Glutamatergic neuron (in vitro differentiated cells): ENCODE results near the gene KIF25. TPM values are rescaled to one million over a fixed set of nuclear protein-coding genes. Genes with fewer than 3 reads are reported as not detected.
A peak's percentile ranks its signal among the peaks of the same experiment; 100 is the strongest.

Experiments used
- DNase-seq: peaks from one replicate; pipeline ENCODE4 v3.0.0; 2022
- H3K27ac Mint-ChIP-seq: one replicate; pipeline ENCODE4 v1.8.0; 2020; ENCODE audit warnings: mild to moderate bottlenecking, mixed read lengths, inconsistent platforms; ENCODE audit not compliant: unreplicated experiment
- H3K27me3 Mint-ChIP-seq: one replicate; pipeline ENCODE4 v1.8.0; 2020; ENCODE audit warnings: mild to moderate bottlenecking, moderate library complexity, mixed read lengths, inconsistent platforms; ENCODE audit not compliant: unreplicated experiment
- H3K36me3 Mint-ChIP-seq: one replicate; pipeline ENCODE4 v1.8.0; 2020; ENCODE audit warnings: mild to moderate bottlenecking, mixed read lengths, inconsistent platforms; ENCODE audit not compliant: unreplicated experiment
- H3K4me1 Mint-ChIP-seq: one replicate; pipeline ENCODE4 v1.8.0; 2020; ENCODE audit warnings: mild to moderate bottlenecking, low read depth, mixed read lengths, inconsistent platforms; ENCODE audit not compliant: unreplicated experiment
- H3K4me3 Mint-ChIP-seq: one replicate; pipeline ENCODE4 v1.8.0; 2020; ENCODE audit warnings: mild to moderate bottlenecking, mixed read lengths, inconsistent platforms; ENCODE audit not compliant: unreplicated experiment
- H3K9me3 Mint-ChIP-seq: one replicate; pipeline ENCODE4 v1.8.0; 2020; ENCODE audit warnings: mild to moderate bottlenecking, moderate library complexity, mixed read lengths, inconsistent platforms; ENCODE audit not compliant: unreplicated experiment
- total RNA-seq: library from RNA; stranded (reverse); fragmentation: NEBNext Ultra II Directional; extraction: Animal tissue kit (Norgen Biotek cat#: 25700); gene quantifications from one replicate; pipeline ENCODE4 v1.2.1, GENCODE V29; 2021; ENCODE audit not compliant: unreplicated experiment
- TF ChIP-seq, protein P1 (sequence below): fragments of 200-600 bp; sonication (generic); IDR thresholded peaks from one replicate; pipeline ENCODE4 v1.5.0; 2021; ENCODE audit not compliant: partially characterized antibody, unreplicated experiment

The KIF25 gene
- total RNA-seq, 1 donor from 2014 or later, result not detected

- peaks cover 9% of the 10 kb centered on the region for H3K27me3 Mint-ChIP-seq
- peak overlapping the region; percentile 70 for H3K4me3 Mint-ChIP-seq
- H3K36me3 Mint-ChIP-seq, result peaks cover 20% of the 10 kb centered on the region
- TF ChIP-seq, protein P1, sequence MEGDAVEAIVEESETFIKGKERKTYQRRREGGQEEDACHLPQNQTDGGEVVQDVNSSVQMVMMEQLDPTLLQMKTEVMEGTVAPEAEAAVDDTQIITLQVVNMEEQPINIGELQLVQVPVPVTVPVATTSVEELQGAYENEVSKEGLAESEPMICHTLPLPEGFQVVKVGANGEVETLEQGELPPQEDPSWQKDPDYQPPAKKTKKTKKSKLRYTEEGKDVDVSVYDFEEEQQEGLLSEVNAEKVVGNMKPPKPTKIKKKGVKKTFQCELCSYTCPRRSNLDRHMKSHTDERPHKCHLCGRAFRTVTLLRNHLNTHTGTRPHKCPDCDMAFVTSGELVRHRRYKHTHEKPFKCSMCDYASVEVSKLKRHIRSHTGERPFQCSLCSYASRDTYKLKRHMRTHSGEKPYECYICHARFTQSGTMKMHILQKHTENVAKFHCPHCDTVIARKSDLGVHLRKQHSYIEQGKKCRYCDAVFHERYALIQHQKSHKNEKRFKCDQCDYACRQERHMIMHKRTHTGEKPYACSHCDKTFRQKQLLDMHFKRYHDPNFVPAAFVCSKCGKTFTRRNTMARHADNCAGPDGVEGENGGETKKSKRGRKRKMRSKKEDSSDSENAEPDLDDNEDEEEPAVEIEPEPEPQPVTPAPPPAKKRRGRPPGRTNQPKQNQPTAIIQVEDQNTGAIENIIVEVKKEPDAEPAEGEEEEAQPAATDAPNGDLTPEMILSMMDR, result no peak
- H3K9me3 Mint-ChIP-seq, result peaks cover 12% of the 10 kb centered on the region
- DNase-seq, result no peak
- no peak overlapping the region for H3K27ac Mint-ChIP-seq
- H3K4me1 Mint-ChIP-seq, result peaks cover 19% of the 10 kb centered on the region
Observed at GRCh38 chr6:168034537-168034936, 37.1 kb downstream of the KIF25 start.

DNA sequence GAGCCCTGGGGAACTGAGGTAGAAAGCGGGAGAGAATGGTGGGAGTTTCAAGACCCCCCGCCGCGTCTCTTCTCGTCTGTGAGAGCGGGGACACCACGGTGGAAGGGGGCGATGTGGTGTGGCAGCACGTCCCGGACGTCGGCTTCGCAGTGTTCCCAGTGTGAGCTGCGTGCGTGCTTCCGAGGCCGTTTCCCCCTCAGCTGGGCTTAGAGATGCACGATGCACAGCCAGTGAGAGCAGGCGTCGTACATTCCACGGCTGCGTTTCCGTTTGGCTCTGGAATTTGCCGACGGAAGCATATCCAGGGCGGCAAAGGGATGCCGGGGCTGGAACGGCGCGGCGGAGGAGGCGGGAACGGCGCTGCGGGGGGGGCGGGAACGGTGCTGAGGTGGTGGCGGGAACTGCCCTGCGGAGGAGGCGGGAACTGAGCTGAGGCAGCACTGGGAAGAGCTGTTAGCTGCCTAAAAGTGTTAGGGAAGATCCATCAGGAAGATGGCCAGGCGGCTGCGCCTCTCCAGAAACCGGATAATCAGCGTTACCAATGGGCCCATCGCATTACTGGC is 37.7 kb downstream of the KIF25 start:
- DNase-seq, result no peak
- Mint-ChIP-seq H3K4me1 (peaks cover 16% of the 10 kb centered on the region), H3K4me3 (peak overlapping the region; percentile 70), H3K27me3 (peaks cover 9% of the 10 kb centered on the region), H3K9me3 (peaks cover 14% of the 10 kb centered on the region), H3K36me3 (peaks cover 26% of the 10 kb centered on the region), H3K27ac (no peak overlapping the region)
- TF ChIP-seq, protein P1, result no peak

DNA sequence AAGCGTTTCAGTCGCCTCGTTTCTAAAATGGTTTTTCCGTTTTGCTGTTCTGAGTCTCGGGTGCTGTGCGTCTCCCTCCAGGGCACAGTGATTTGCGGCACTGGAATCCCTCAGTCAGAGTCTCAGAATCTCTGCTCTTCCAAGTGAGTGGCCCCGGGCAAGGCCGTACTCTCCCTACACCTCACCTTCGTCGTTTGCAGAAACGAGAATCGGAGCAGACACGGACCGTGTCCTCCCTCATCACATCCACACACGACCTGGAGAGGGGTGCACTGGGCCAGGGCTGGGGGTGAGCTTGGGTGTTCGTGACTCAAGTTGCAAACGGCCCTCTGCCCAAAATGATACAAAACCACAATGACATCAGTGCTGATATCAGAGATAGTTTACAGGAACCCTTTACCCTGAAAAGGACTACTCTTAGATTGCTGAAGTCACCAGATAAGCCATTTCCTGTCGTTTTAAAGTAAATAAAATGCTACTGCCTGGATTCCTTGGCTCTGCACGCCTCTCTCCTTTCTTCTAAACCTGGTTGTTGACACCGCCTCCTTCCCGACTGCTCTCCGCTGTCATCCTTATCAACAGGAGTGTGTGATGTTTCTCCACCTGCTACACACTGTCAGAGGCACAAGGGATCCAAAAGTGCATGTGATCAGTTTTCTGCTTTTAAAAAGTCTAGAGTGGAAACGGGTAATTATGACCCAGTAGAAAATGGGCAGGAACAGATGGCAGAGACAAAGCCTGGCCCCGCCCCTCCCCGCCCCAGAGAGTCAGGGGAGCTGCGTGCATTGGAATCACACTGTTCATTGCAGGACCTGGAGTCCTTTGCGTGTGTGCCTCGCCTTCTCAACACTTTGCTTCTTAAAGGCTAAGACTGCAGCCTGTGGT is 38.4 kb downstream of the KIF25 start:
- Mint-ChIP-seq H3K4me1 (peaks cover 12% of the 10 kb centered on the region), H3K27ac (no peak overlapping the region), H3K27me3 (peaks cover 9% of the 10 kb centered on the region), H3K9me3 (peaks cover 15% of the 10 kb centered on the region), H3K36me3 (peaks cover 26% of the 10 kb centered on the region), H3K4me3 (peak overlapping the region; percentile 78)
- TF ChIP-seq, protein P1, result no peak
- DNase-seq, result no peak

DNA sequence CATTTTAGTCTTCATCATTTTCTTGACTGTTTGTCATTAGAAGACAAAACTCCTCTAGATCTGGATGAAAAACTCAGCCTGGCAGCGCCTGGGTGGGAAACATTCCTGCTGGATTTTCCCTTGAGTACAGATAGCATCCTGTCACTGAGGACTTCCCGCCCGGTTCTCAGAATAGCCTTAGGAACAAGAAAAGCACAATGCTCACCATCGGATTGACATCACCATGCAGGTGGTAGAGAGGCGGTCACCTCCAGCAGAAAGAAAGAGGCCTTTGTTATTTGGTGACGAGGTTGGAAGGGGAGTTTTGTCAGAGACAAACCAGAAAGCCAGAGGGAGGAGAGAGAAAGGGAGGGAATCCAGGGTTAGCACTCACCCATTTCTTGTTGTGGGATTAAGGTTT is 39.8 kb downstream of the KIF25 start:
- Mint-ChIP-seq H3K36me3 (peaks cover 34% of the 10 kb centered on the region), H3K27ac (no peak overlapping the region), H3K4me1 (no peaks in the 10 kb centered on the region), H3K9me3 (peaks cover 15% of the 10 kb centered on the region), H3K27me3 (peaks cover 9% of the 10 kb centered on the region), H3K4me3 (peak overlapping the region; percentile 30)
- TF ChIP-seq, protein P1, result no peak
- DNase-seq, result no peak

- H3K27me3 Mint-ChIP-seq, result peaks cover 9% of the 10 kb centered on the region
- no peak overlapping the region for H3K27ac Mint-ChIP-seq
- H3K9me3 Mint-ChIP-seq, result peaks cover 15% of the 10 kb centered on the region
- TF ChIP-seq, protein P1, result no peak
- DNase-seq, result no peak
- H3K4me1 Mint-ChIP-seq, result no peaks in the 10 kb centered on the region
- peaks cover 34% of the 10 kb centered on the region for H3K36me3 Mint-ChIP-seq
- no peak overlapping the region for H3K4me3 Mint-ChIP-seq
Observed at GRCh38 chr6:168037856-168038255, 40.4 kb downstream of the KIF25 start.
